ENCODE data around the gene PYDC2.
"Not testable (repeated sequence)": the region's sequence is repeated elsewhere in the genome, so short reads cannot be mapped to it uniquely, and the experiment has no call there.

PYDC2 gene

GRCh38 chr3:191470545-191470944, 9.6 kb downstream of the PYDC2 start:
- Histone ChIP-seq H3K4me2 (ENCODE audit: low read length) (no peak overlapping the region), H3K27me3 (ENCODE audit: insufficient read depth, low read length) (no peaks in the 10 kb centered on the region), H3K36me3 (ENCODE audit: insufficient read depth, low read length) (no peaks in the 10 kb centered on the region), H3K27ac (ENCODE audit: low read depth, low read length, poor library complexity, severe bottlenecking) (no peak overlapping the region), H3K4me3 (ENCODE audit: low read depth, low read length, poor library complexity, severe bottlenecking) (no peak overlapping the region), H3K9ac (ENCODE audit: low read length) (no peak overlapping the region), H3F3A (ENCODE audit: insufficient read depth, low read length) (no peaks in the 10 kb centered on the region), H2AFZ (ENCODE audit: low read length) (no peak overlapping the region), H3K9me3 (ENCODE audit: low read length) (no peaks in the 10 kb centered on the region), H3K4me1 (ENCODE audit: insufficient read depth, low read length, severe bottlenecking) (no peaks in the 10 kb centered on the region), H3K79me2 (ENCODE audit: insufficient read depth, low read length) (no peaks in the 10 kb centered on the region), H4K20me1 (ENCODE audit: insufficient read depth, low read length) (no peaks in the 10 kb centered on the region), H3K9me2 (ENCODE audit: low read depth, low read length) (no peaks in the 10 kb centered on the region)
- TF ChIP-seq EZH2 (IDR thresholded peaks at IDR 0.05; ENCODE audit: borderline replicate concordance, low read length) (no peak), CTCF (IDR thresholded peaks at IDR 0.05; ENCODE audit: low read length) (no peak)

- TF ChIP-seq EZH2 (IDR thresholded peaks at IDR 0.05; ENCODE audit: borderline replicate concordance, low read length) (no peak), CTCF (IDR thresholded peaks at IDR 0.05; ENCODE audit: low read length) (no peak)
- no peaks in the 10 kb centered on the region for H3K9me2 ChIP-seq (ENCODE audit: low read depth, low read length)
- H4K20me1 ChIP-seq (ENCODE audit: insufficient read depth, low read length), result no peaks in the 10 kb centered on the region
- H3K4me3 ChIP-seq (ENCODE audit: low read depth, low read length, poor library complexity, severe bottlenecking), result no peak overlapping the region
- no peak overlapping the region for H3K27ac ChIP-seq (ENCODE audit: low read depth, low read length, poor library complexity, severe bottlenecking)
- no peaks in the 10 kb centered on the region for H3F3A ChIP-seq (ENCODE audit: insufficient read depth, low read length)
- H2AFZ ChIP-seq (ENCODE audit: low read length), result no peak overlapping the region
- no peaks in the 10 kb centered on the region for H3K27me3 ChIP-seq (ENCODE audit: insufficient read depth, low read length)
- no peaks in the 10 kb centered on the region for H3K36me3 ChIP-seq (ENCODE audit: insufficient read depth, low read length)
- H3K4me1 ChIP-seq (ENCODE audit: insufficient read depth, low read length, severe bottlenecking), result no peaks in the 10 kb centered on the region
- no peaks in the 10 kb centered on the region for H3K9me3 ChIP-seq (ENCODE audit: low read length)
- H3K9ac ChIP-seq (ENCODE audit: low read length), result no peak overlapping the region
- no peak overlapping the region for H3K4me2 ChIP-seq (ENCODE audit: low read length)
- no peaks in the 10 kb centered on the region for H3K79me2 ChIP-seq (ENCODE audit: insufficient read depth, low read length)
These were observed 12.8 kb downstream of the PYDC2 start for GRCh38 chr3:191473661-191474198.

- Histone ChIP-seq H3K36me3 (ENCODE audit: insufficient read depth, low read length) (no peaks in the 10 kb centered on the region), H2AFZ (ENCODE audit: low read length) (no peak overlapping the region), H3K9me3 (ENCODE audit: low read length) (no peaks in the 10 kb centered on the region), H3K4me3 (ENCODE audit: low read depth, low read length, poor library complexity, severe bottlenecking) (no peak overlapping the region), H4K20me1 (ENCODE audit: insufficient read depth, low read length) (no peaks in the 10 kb centered on the region), H3K4me2 (ENCODE audit: low read length) (no peak overlapping the region), H3K9ac (ENCODE audit: low read length) (no peak overlapping the region), H3K27ac (ENCODE audit: low read depth, low read length, poor library complexity, severe bottlenecking) (no peak overlapping the region), H3K9me2 (ENCODE audit: low read depth, low read length) (no peaks in the 10 kb centered on the region), H3K4me1 (ENCODE audit: insufficient read depth, low read length, severe bottlenecking) (no peaks in the 10 kb centered on the region), H3K79me2 (ENCODE audit: insufficient read depth, low read length) (no peaks in the 10 kb centered on the region), H3F3A (ENCODE audit: insufficient read depth, low read length) (no peaks in the 10 kb centered on the region), H3K27me3 (ENCODE audit: insufficient read depth, low read length) (no peaks in the 10 kb centered on the region)
- TF ChIP-seq CTCF (IDR thresholded peaks at IDR 0.05; ENCODE audit: low read length), result no peak
- no peak for TF ChIP-seq EZH2 (IDR thresholded peaks at IDR 0.05; ENCODE audit: borderline replicate concordance, low read length)
These were observed 15.3 kb downstream of the PYDC2 start for GRCh38 chr3:191476066-191476772.

GRCh38 chr3:191483994-191484393, 23.0 kb downstream of the PYDC2 start:
- not testable (repeated sequence) for H3K4me1 ChIP-seq (ENCODE audit: insufficient read depth, low read length, severe bottlenecking); H3F3A ChIP-seq (ENCODE audit: insufficient read depth, low read length); H3K4me2 ChIP-seq (ENCODE audit: low read length); H3K9ac ChIP-seq (ENCODE audit: low read length); H2AFZ ChIP-seq (ENCODE audit: low read length); H3K27me3 ChIP-seq (ENCODE audit: insufficient read depth, low read length); H3K27ac ChIP-seq (ENCODE audit: low read depth, low read length, poor library complexity, severe bottlenecking); H3K4me3 ChIP-seq (ENCODE audit: low read depth, low read length, poor library complexity, severe bottlenecking); H3K36me3 ChIP-seq (ENCODE audit: insufficient read depth, low read length); H3K9me2 ChIP-seq (ENCODE audit: low read depth, low read length); H3K79me2 ChIP-seq (ENCODE audit: insufficient read depth, low read length); H4K20me1 ChIP-seq (ENCODE audit: insufficient read depth, low read length); H3K9me3 ChIP-seq (ENCODE audit: low read length)

Data from OCI-LY1 (cell line).